LNCaP clone FGC (cell line): ENCODE results near the gene HLCS.

Source experiments
- DNase-seq: peaks from one replicate; pipeline ENCODE4 v3.0.0-alpha.2; 2011; ENCODE audit warnings: low read depth
- H3K4me3 ChIP-seq: 2 replicates; pipeline ENCODE4 v1.5.1; 2011; ENCODE audit warnings: mild to moderate bottlenecking, low read depth, low read length, control low read depth
- CTCF ChIP-seq: IDR thresholded peaks from 2 replicates; pipeline ENCODE4 v1.5.1; 2012; ENCODE audit warnings: mild to moderate bottlenecking; ENCODE audit not compliant: control insufficient read depth, insufficient read depth; ENCODE audit errors: extremely low read depth

The HLCS gene

GRCh38 chr21:36741506-36741905, 225.0 kb downstream of the HLCS start:
- DNase-seq, result no peak
- no peak for TF ChIP-seq CTCF
- no peak overlapping the region for H3K4me3 ChIP-seq

- TF ChIP-seq CTCF, result no peak
Observed at GRCh38 chr21:36738489-36739126, 227.9 kb downstream of the HLCS start.

GRCh38 chr21:36735724-36736320, 230.6 kb downstream of the HLCS start:
- no peak for DNase-seq
- no peak for TF ChIP-seq CTCF
- H3K4me3 ChIP-seq, result no peak overlapping the region

More at GRCh38 chr21:36738489-36739126, 227.9 kb downstream of the HLCS start:
- DNase-seq, result no peak
- H3K4me3 ChIP-seq, result no peak overlapping the region

GRCh38 chr21:36735201-36735515, 231.3 kb downstream of the HLCS start:
- no peak for DNase-seq
- TF ChIP-seq CTCF, result no peak
- H3K4me3 ChIP-seq, result no peak overlapping the region

- no peak for DNase-seq
- no peak for TF ChIP-seq CTCF
- no peak overlapping the region for H3K4me3 ChIP-seq
Observed at GRCh38 chr21:36734367-36735200, 231.9 kb downstream of the HLCS start.

- no peak overlapping the region for H3K4me3 ChIP-seq
- DNase-seq, result no peak
Observed at GRCh38 chr21:36733857-36734256, 232.6 kb downstream of the HLCS start.

More at GRCh38 chr21:36733857-36734256, 232.6 kb downstream of the HLCS start:
- no peak for TF ChIP-seq CTCF
